ENCODE results near the gene GPC5.

The GPC5 gene

GRCh38 chr13:92553470-92554114, 1155.2 kb downstream of the GPC5 start:
- DNase-seq (ENCODE audit: low read depth), result no peak

- no peak for DNase-seq (ENCODE audit: low read depth)
These were observed 1162.5 kb downstream of the GPC5 start for GRCh38 chr13:92560883-92561282.

- no peak for DNase-seq (ENCODE audit: low read depth)
These were observed 1166.5 kb downstream of the GPC5 start for GRCh38 chr13:92564942-92565341.

- DNase-seq (ENCODE audit: low read depth), result no peak
These were observed 1168.3 kb downstream of the GPC5 start for GRCh38 chr13:92566767-92567166.

GRCh38 chr13:92572190-92572589, 1173.8 kb downstream of the GPC5 start:
- no peak for DNase-seq (ENCODE audit: low read depth)

- no peak for DNase-seq (ENCODE audit: low read depth)
These were observed 1175.1 kb downstream of the GPC5 start for GRCh38 chr13:92573467-92574057.

- no peak for DNase-seq (ENCODE audit: low read depth)
These were observed 1176.1 kb downstream of the GPC5 start for GRCh38 chr13:92574499-92574898.

- DNase-seq (ENCODE audit: low read depth), result no peak
These were observed 1177.4 kb downstream of the GPC5 start for GRCh38 chr13:92575777-92576176.

GRCh38 chr13:92578358-92578757, 1179.9 kb downstream of the GPC5 start:
- no peak for DNase-seq (ENCODE audit: low read depth)

GRCh38 chr13:92589955-92590354, 1191.5 kb downstream of the GPC5 start:
- no peak for DNase-seq (ENCODE audit: low read depth)

GRCh38 chr13:92590503-92590908, 1192.1 kb downstream of the GPC5 start:
- no peak for DNase-seq (ENCODE audit: low read depth)

- no peak for DNase-seq (ENCODE audit: low read depth)
These were observed 1192.7 kb downstream of the GPC5 start for GRCh38 chr13:92591117-92591516.

GRCh38 chr13:92592757-92593156, 1194.3 kb downstream of the GPC5 start:
- no peak for DNase-seq (ENCODE audit: low read depth)

GRCh38 chr13:92602560-92602959, 1204.1 kb downstream of the GPC5 start:
- DNase-seq (ENCODE audit: low read depth), result no peak

- DNase-seq (ENCODE audit: low read depth), result no peak
These were observed 1211.0 kb downstream of the GPC5 start for GRCh38 chr13:92609376-92609775.

- DNase-seq (ENCODE audit: low read depth), result no peak
These were observed 1214.5 kb downstream of the GPC5 start for GRCh38 chr13:92612892-92613291.

GRCh38 chr13:92613921-92614320, 1215.5 kb downstream of the GPC5 start:
- no peak for DNase-seq (ENCODE audit: low read depth)

GRCh38 chr13:92621985-92622384, 1223.6 kb downstream of the GPC5 start:
- DNase-seq (ENCODE audit: low read depth), result no peak

GRCh38 chr13:92622905-92623304, 1224.5 kb downstream of the GPC5 start:
- DNase-seq (ENCODE audit: low read depth), result no peak

- no peak for DNase-seq (ENCODE audit: low read depth)
These were observed 1227.9 kb downstream of the GPC5 start for GRCh38 chr13:92626274-92626673.

GRCh38 chr13:92640936-92641335, 1242.5 kb downstream of the GPC5 start:
- DNase-seq (ENCODE audit: low read depth), result no peak

GRCh38 chr13:92649140-92649813, 1250.9 kb downstream of the GPC5 start:
- no peak for DNase-seq (ENCODE audit: low read depth)

GRCh38 chr13:92656103-92656502, 1257.7 kb downstream of the GPC5 start:
- DNase-seq (ENCODE audit: low read depth), result no peak

- no peak for DNase-seq (ENCODE audit: low read depth)
These were observed 1258.2 kb downstream of the GPC5 start for GRCh38 chr13:92656648-92657047.

Measured in stimulated activated CD8-positive, alpha-beta memory T cell treated with anti-CD3 and anti-CD28 coated beads, Interleukin-4, amount 100 ng/mL, for 24 hours (primary cell).